OCI-LY3 (cell line): Measurements from ENCODE around the gene SLC26A11.

Experiments
- H2AFZ ChIP-seq: fragments of 200-600, 300-600 bp; shearing (Covaris generic); 2 replicates; pipeline ENCODE4 v1.6.0; 2014; ENCODE audit warnings: antibody characterized with exemption, low read depth, low read length
- H3K27ac ChIP-seq: fragments of 200-600, 300-600 bp; sonication (generic); 2 replicates; pipeline ENCODE4 v1.5.1; 2014; ENCODE audit warnings: mild to moderate bottlenecking, low read length, moderate library complexity, mixed read lengths
- H3K27me3 ChIP-seq: fragments of 200-600, 300-600 bp; sonication (generic); 2 replicates; pipeline ENCODE4 v1.6.1; 2014; ENCODE audit warnings: low read depth, low read length, mixed read lengths
- H3K36me3 ChIP-seq: fragments of 200-600, 300-600 bp; sonication (generic); replicated peaks from 2 replicates; pipeline ENCODE3; 2014; ENCODE audit warnings: low read depth, low read length, mixed read lengths
- H3K4me1 ChIP-seq: fragments of 300-600, 200-600 bp; sonication (generic); 2 replicates; pipeline ENCODE4 v1.6.1; 2014; ENCODE audit warnings: low read length, mixed read lengths
- H3K4me2 ChIP-seq: fragments of 200-600, 300-600 bp; sonication (generic); 2 replicates; pipeline ENCODE4 v1.6.1; 2014; ENCODE audit warnings: low read length, mixed read lengths
- H3K4me3 ChIP-seq: fragments of 300-600, 200-600 bp; sonication (generic); 2 replicates; pipeline ENCODE4 v1.5.1; 2014; ENCODE audit warnings: antibody characterized with exemption, mild to moderate bottlenecking, low read length, moderate library complexity
- H3K79me2 ChIP-seq: fragments of 300-600, 200-600 bp; shearing (Covaris generic); 2 replicates; pipeline ENCODE4 v1.6.1; 2014; ENCODE audit warnings: mild to moderate bottlenecking, low read length, mixed read lengths
- H3K9ac ChIP-seq: fragments of 300-600, 200-600 bp; shearing (Covaris generic); 2 replicates; pipeline ENCODE4 v1.6.0; 2014; ENCODE audit warnings: mild to moderate bottlenecking, low read length, moderate library complexity
- H3K9me3 ChIP-seq: fragments of 200-600, 300-600 bp; shearing (Covaris generic); 2 replicates; pipeline ENCODE4 v1.6.1; 2014; ENCODE audit warnings: low read length, mixed read lengths; ENCODE audit not compliant: insufficient read depth
- H4K20me1 ChIP-seq: fragments of 200-600, 300-600 bp; sonication (generic); 2 replicates; pipeline ENCODE4 v1.6.1; 2016; ENCODE audit warnings: low read length, mixed read lengths; ENCODE audit not compliant: insufficient read depth
- EZH2phosphoT487 ChIP-seq: fragments of 200-600 bp; shearing (Covaris generic); IDR thresholded peaks from 2 replicates; pipeline ENCODE4 v1.6.1; 2018; ENCODE audit warnings: antibody characterized with exemption, mixed run types, low read depth
- TF ChIP-seq, protein P1 (sequence below): fragments of 200-600, 300-600 bp; sonication (generic); IDR thresholded peaks from 2 replicates; pipeline ENCODE4 v1.5.1; 2014; ENCODE audit warnings: antibody characterized with exemption, low read length, low read depth

SLC26A11 gene

GRCh38 chr17:80294210-80294609 is 74.0 kb downstream of the SLC26A11 start:
- peaks cover 40% of the 10 kb centered on the region; the same call in 1 of the 2 replicates for H4K20me1 ChIP-seq
- H3K79me2 ChIP-seq = peaks cover 14% of the 10 kb centered on the region
- H3K27me3 ChIP-seq = no peaks in the 10 kb centered on the region
- H3K27ac ChIP-seq = no peak overlapping the region
- peaks cover 78% of the 10 kb centered on the region for H3K36me3 ChIP-seq
- no peaks in the 10 kb centered on the region for H3K4me1 ChIP-seq
- TF ChIP-seq, protein P1, sequence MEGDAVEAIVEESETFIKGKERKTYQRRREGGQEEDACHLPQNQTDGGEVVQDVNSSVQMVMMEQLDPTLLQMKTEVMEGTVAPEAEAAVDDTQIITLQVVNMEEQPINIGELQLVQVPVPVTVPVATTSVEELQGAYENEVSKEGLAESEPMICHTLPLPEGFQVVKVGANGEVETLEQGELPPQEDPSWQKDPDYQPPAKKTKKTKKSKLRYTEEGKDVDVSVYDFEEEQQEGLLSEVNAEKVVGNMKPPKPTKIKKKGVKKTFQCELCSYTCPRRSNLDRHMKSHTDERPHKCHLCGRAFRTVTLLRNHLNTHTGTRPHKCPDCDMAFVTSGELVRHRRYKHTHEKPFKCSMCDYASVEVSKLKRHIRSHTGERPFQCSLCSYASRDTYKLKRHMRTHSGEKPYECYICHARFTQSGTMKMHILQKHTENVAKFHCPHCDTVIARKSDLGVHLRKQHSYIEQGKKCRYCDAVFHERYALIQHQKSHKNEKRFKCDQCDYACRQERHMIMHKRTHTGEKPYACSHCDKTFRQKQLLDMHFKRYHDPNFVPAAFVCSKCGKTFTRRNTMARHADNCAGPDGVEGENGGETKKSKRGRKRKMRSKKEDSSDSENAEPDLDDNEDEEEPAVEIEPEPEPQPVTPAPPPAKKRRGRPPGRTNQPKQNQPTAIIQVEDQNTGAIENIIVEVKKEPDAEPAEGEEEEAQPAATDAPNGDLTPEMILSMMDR = no peak
- no peak for TF ChIP-seq EZH2phosphoT487
- no peaks in the 10 kb centered on the region for H3K9me3 ChIP-seq
- H3K9ac ChIP-seq = no peak overlapping the region
- no peak overlapping the region for H3K4me2 ChIP-seq
- H2AFZ ChIP-seq = no peak overlapping the region
- no peak overlapping the region for H3K4me3 ChIP-seq

DNA sequence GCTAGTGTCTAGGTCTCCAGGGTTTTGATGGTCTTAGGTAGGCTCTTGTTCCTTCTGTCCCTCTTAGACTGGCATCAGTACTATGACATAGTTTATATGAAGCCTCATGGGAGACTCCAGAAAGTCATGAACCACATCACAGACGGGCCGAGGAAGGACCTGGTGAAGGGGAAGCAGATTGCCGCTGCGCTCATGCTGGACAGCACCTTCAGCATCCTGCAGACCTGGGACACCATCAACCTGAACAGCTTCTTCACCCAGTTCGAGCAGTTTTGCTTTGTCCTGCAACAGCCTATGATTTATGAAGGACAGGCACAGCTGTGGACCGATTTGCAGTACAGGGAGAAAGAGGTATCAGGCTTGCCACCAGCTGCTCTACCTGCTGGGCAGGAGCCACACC is 74.4 kb downstream of the SLC26A11 start:
- no peak overlapping the region for H3K4me2 ChIP-seq
- H2AFZ ChIP-seq = no peak overlapping the region
- peaks cover 76% of the 10 kb centered on the region for H3K36me3 ChIP-seq
- TF ChIP-seq, protein P1 = no peak
- no peak for TF ChIP-seq EZH2phosphoT487
- no peak overlapping the region for H3K9ac ChIP-seq
- H3K79me2 ChIP-seq = peaks cover 14% of the 10 kb centered on the region
- no peak overlapping the region for H3K27ac ChIP-seq
- H4K20me1 ChIP-seq = peaks cover 38% of the 10 kb centered on the region; the same call in 1 of the 2 replicates
- no peak overlapping the region for H3K4me3 ChIP-seq
- H3K27me3 ChIP-seq = no peaks in the 10 kb centered on the region
- no peaks in the 10 kb centered on the region for H3K4me1 ChIP-seq
- H3K9me3 ChIP-seq = no peaks in the 10 kb centered on the region

- H3K4me3 ChIP-seq = no peak overlapping the region
- no peak overlapping the region for H2AFZ ChIP-seq
- no peaks in the 10 kb centered on the region for H3K4me1 ChIP-seq
- H3K4me2 ChIP-seq = no peak overlapping the region
- no peaks in the 10 kb centered on the region for H3K27me3 ChIP-seq
- H3K27ac ChIP-seq = no peak overlapping the region
- no peak for TF ChIP-seq EZH2phosphoT487
- TF ChIP-seq, protein P1 = no peak
- no peaks in the 10 kb centered on the region for H3K9me3 ChIP-seq
- H3K79me2 ChIP-seq = peaks cover 14% of the 10 kb centered on the region
- H3K36me3 ChIP-seq = peaks cover 76% of the 10 kb centered on the region
- no peak overlapping the region for H3K9ac ChIP-seq
- peaks cover 33% of the 10 kb centered on the region; the same call in 1 of the 2 replicates for H4K20me1 ChIP-seq
These were observed 74.9 kb downstream of the SLC26A11 start for GRCh38 chr17:80295146-80295545.

GRCh38 chr17:80295559-80295958 is 75.3 kb downstream of the SLC26A11 start:
- Histone ChIP-seq H3K9me3 (no peaks in the 10 kb centered on the region), H3K27ac (no peak overlapping the region), H3K9ac (no peak overlapping the region), H3K79me2 (peaks cover 16% of the 10 kb centered on the region), H3K4me3 (no peak overlapping the region), H3K4me2 (no peak overlapping the region), H3K4me1 (no peaks in the 10 kb centered on the region), H4K20me1 (peaks cover 31% of the 10 kb centered on the region; the same call in 1 of the 2 replicates), H3K27me3 (no peaks in the 10 kb centered on the region), H2AFZ (no peak overlapping the region), H3K36me3 (peaks cover 74% of the 10 kb centered on the region)
- TF ChIP-seq, protein P1 = no peak
- no peak for TF ChIP-seq EZH2phosphoT487
